Inflammatory macrophage treated with lipopolysaccharide for 1 hour (primary cell): ENCODE data around the gene DYNC1I1.

Experiments used
- DNase-seq, 2 donors: peaks; one replicate each; pipeline ENCODE4 v3.0.0-alpha.2; 2020 to 2022

Gene DYNC1I1

DNA sequence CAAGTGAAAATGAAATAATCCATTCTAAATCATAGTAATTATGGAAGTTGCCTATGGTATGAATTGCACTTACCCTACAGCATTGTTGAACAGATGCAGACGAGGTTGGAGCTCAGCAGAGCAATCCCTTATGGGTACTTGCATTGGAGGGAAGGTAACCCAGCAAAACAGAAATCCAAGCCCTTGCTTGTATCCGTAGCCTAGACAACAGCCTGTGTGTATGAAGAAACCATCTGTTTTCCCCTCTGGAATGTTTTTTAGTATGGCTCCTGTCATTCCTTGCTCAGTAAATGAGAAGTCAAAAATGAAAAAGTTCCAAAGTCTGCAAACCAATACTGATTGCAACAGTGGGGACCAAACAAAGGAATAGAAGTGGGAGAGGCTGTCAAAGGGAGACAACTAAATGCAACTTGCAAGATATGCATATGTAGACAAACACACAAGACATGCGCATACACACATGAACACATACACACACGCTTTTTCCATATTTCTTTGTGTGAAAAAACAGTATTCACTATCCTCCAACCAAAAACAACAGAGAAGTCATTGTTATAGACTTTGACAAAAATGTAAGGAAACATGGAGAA, 260.8 kb downstream of the DYNC1I1 start:
- no peak for DNase-seq

DNA sequence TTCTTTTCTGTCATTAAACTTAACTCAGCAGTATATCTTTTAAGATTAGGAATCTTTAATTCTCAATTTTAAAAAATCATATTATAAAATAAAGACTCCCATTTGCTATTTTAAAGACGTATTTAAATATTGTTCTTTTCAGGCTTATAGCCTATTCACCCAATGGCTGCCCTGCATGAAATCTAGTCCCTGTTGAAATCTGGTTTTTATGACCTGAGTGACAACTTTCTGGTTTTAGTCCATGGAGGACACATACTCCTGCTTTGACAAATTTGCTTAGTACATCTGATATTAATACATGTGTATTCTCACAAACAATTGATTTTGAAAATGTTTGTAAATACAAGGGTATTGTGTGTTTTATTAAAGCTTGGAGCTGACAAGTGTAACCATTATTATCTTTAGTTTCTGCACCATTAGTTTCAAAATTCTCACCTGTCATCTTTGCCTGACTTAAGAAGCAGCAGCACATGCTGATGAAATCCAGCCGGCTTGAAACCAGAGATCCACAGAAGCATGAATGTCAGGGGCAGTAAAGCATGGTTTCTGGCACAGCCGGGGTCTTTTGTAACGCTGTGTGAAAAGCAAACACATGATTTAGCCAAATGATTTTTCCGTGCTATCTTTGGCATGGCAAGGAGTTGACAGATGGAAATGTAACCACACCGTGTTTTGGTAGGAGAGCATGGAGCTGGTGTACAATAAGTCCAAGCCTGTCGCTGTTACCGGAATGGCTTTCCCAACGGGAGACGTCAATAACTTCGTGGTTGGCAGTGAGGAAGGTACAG, 262.8 kb downstream of the DYNC1I1 start:
- no peak for DNase-seq

DNA sequence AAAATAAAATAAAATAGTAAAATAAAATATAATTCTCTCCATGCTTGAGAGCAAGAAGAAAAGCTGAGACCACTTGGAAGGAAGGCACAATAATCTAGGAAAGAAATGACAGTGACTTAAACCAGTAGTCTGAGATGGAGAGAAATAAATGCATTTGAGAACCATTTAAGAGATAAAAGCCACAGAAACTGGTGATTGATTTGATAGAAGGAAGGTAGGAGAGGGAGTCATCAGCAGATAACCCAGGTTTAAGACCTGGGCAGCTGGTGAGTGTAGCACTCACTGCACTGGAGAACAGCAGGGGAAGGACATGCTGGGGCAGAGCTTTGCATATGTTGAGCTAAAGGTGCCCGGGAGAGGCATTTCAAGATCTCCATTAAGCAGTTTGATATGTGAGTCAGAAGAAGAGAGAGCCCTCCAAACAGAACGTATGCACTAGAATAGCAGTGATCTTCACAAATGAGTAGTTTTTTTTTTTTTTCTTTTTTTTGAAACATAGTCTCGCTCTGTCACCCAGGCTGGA, 268.0 kb downstream of the DYNC1I1 start:
- no peak for DNase-seq

DNA sequence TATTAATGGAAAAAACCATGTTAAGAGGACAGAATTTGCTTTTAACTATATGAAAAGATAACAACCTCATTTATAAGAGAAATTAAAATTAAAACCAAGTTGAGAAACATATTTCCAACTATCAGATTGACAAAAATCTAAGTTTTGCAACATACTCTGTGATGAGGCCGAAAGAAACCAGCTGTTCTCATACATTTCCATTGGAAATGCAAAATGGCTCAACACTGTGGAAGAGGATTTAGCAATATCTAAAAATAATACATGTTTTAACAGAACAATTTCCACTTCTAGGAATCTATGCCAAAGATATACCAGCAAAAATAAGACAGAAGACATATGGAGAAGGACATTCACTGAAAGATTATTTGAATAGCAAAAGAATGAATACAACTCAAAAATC, 268.8 kb downstream of the DYNC1I1 start:
- DNase-seq = no peak

GRCh38 chr7:96045181-96045580, 272.8 kb downstream of the DYNC1I1 start:
- no peak for DNase-seq

- no peak for DNase-seq
Measured at GRCh38 chr7:96045919-96046318, 273.6 kb downstream of the DYNC1I1 start.

DNA sequence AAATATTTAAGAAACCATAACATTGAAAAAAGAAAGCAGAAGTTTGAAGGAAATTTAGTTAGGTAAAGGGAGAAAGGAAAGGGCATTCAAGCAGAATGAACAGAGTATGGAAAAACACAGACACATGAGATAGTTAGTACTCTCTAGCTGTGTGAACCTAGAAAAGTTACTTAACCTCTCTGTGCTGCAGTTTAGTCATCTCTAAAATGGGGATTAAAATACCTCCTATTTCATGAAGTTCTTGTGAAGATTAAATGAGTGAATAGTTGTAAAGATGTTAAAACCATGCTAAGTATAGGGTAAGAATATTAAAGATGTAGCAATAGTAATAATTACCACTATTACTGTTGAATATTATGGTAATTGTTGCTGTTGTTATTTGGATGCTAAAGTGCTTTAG, 279.9 kb downstream of the DYNC1I1 start:
- DNase-seq = no peak

DNA sequence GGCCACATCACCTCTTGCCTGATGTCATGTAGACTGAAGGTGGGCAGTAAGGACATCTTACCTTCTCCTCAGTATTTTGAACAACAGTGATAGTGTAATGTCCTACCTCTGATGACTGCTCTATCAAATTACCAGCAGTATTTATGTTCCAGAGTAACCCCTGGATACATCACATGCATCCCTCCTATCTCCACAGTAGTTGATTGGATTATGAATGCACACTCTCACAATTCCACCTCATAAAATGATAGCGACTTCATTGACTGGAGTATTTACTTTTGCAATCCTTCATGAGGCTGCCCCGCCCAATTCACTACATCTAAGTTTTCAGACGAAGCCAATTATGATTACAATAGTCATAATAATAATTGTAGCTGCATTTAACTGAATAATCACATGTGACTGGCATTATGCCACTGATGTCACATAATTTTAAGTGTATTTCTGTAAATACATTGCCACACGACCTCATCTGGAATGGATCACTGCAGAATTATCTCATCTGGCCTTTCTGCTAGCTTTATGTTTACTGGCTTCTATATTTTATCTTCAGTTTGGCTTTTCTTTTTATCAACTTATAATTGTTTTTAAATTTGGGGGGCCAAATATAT, 280.6 kb downstream of the DYNC1I1 start:
- DNase-seq = no peak

GRCh38 chr7:96055717-96056116, 283.4 kb downstream of the DYNC1I1 start:
- DNase-seq = no peak

- DNase-seq = no peak
Measured at GRCh38 chr7:96059075-96059474, 286.7 kb downstream of the DYNC1I1 start.

DNA sequence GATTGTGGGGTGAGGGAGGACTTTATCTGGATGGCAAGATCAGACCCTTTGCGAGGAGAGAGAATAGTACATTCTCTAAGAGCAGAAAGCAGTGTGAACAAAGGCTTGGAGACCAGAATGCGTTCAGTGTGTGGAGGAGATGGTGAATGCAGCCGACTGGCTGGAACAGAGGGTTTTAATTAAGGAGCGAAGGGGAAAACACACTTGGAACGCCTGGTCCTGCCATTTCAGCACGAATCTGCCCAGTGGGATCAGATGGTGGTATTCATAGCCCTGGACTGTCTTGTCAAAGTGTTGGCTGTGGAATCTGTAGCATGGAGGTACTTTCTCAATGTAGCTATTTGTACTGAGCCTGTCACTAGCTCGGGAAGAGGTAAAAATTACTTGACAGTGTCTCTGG, 288.7 kb downstream of the DYNC1I1 start:
- no peak for DNase-seq

DNA sequence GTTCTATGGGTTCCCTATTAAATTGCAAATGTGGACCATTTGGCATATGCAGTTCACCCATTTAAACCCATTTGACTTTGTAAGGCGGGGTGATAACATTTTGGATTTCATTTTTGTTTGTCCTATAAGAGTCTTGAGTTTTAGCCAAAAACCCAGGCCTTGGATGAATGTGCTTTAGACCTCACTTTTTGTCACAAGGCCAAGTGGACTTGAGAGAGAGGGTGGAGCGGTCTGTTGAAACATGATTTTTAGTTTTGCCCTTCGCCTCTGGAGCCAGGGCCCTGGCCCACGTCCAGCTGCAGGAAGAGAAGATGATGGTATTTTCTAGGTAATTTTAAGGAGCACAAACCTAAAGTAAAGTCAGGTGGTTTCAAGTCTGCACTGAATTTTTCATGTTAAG, 289.5 kb downstream of the DYNC1I1 start:
- DNase-seq = no peak

DNA sequence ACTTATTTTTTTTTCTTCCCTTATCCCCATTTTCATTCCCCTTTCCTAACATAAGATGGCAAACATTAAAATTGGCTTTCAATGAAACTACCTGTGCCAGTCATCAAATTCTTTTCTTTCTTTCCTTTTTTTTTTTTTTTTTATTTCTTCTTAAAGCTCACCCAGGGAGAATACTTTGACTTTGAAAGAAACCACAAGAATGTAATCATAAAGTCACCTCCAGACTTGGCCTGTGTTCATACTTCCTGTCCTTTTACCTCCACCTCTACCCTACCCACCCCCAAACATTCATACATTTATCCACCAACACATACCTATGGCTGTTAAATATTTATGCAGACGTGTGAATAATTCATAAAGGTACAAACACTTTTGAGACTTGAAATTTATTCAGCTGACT, 295.0 kb downstream of the DYNC1I1 start:
- no peak for DNase-seq

GRCh38 chr7:96069401-96069800, 297.0 kb downstream of the DYNC1I1 start:
- no peak for DNase-seq

- DNase-seq = no peak
Measured at GRCh38 chr7:96074871-96075270, 302.5 kb downstream of the DYNC1I1 start.

GRCh38 chr7:96075510-96076349, 303.4 kb downstream of the DYNC1I1 start:
- peak in 1 of 2 donors; percentile 6 for DNase-seq

DNA sequence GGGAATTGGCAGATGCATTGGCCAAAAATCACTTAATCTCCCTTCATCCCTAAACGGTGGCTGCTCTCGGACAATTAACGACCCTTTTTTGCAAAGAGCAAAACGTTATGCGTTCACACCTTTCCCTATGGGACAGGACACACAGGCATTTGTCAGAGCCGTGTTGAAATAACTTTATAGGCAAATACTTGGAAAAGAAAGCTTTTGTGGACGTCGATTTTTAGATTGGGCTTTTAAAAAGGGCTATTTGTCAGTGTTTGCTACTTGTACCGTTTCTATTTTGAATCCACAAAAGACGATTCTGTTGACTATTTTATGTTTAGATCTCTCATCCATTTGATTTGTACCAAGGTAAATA, 304.0 kb downstream of the DYNC1I1 start:
- no peak for DNase-seq

- DNase-seq = no peak
Measured at GRCh38 chr7:96080027-96080426, 307.7 kb downstream of the DYNC1I1 start.

DNA sequence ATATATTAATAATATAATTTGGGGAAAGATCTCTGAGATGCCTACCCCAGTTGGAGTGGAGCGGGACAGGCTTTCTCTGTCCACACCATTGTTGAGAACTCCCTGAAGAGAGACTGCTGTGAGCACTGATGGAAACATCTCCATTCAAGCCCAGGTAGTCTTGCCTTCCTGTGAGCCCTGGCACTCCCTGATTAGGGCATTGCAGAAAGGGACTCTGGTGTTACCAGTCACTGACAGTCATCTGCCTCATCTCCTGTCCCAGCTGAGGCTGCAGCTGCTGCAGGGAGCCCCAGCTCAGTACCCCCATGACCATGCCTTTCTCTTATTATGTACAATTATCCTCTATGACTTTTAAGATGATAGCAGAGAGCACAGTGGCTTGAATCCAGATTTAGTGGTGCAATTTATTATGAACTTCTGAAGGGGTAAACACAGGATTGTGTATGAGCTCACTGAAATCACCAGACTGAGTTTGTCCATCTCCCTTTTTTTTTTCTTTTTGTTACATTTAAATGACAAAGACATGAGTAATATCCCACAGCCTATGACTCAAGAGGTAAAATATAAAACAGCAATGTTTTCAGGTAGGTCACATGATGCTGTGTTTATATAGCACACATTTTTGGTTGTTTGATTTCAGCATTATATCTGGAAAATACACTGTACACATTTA, 312.7 kb downstream of the DYNC1I1 start:
- DNase-seq = no peak

DNA sequence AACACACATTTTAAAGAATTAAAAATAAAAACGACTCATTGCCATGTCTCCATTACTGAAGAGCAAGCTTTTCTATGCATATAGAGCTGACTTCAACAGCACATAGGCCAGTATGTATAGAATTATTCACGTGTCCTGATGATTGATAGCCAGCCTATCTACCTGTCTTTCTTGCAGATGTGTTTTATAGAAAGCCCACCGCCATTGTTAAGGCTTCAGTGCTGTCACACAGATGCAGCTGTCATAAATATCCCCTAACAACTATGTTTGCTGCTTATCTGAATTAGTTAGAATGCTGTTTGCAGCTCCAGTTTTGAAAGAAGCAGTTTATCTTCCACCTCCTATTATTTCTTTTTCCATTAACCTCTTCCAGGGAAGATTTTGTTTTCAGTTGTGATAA, 313.6 kb downstream of the DYNC1I1 start:
- no peak for DNase-seq

GRCh38 chr7:96088579-96088978, 316.2 kb downstream of the DYNC1I1 start:
- no peak for DNase-seq

- no peak for DNase-seq
Measured at GRCh38 chr7:96089511-96089910, 317.2 kb downstream of the DYNC1I1 start.

DNA sequence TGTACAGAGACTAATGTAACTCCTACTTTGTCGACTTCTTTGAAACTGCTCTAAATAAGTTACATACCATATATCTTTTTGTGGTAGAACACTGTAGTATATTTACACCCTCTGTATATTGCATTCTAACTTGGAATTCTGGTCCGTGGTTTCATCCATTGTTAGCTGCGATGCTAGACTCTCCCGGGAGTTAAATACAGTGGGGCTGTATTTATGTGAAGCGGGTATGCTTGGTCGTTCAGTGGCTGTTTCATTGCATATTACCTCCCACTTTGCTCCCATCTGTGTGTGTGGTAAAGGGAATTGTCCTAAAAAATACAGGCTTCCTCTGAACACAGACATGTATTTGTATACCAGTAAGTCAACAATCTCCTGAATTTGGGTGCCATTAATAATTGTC, 318.4 kb downstream of the DYNC1I1 start:
- no peak for DNase-seq
